Renal cortical epithelial cell (primary cell): ENCODE results near the gene FLNA. TPM values are rescaled to one million over a fixed set of nuclear protein-coding genes. Genes with fewer than 3 reads are reported as not detected.

Experiments used
- DNase-seq: peaks from one replicate; pipeline ENCODE4 v3.0.0-alpha.2; 2011; ENCODE audit warnings: low read depth
- total RNA-seq: library from RNA; depleted of rRNA; stranded (reverse); fragments of >200 nt; gene quantifications from 2 replicates; pipeline ENCODE4 v1.2.3, GENCODE V29; 2014

The FLNA gene
- total RNA-seq, 1 donor from 2014 or later: 2,112 TPM

DNA sequence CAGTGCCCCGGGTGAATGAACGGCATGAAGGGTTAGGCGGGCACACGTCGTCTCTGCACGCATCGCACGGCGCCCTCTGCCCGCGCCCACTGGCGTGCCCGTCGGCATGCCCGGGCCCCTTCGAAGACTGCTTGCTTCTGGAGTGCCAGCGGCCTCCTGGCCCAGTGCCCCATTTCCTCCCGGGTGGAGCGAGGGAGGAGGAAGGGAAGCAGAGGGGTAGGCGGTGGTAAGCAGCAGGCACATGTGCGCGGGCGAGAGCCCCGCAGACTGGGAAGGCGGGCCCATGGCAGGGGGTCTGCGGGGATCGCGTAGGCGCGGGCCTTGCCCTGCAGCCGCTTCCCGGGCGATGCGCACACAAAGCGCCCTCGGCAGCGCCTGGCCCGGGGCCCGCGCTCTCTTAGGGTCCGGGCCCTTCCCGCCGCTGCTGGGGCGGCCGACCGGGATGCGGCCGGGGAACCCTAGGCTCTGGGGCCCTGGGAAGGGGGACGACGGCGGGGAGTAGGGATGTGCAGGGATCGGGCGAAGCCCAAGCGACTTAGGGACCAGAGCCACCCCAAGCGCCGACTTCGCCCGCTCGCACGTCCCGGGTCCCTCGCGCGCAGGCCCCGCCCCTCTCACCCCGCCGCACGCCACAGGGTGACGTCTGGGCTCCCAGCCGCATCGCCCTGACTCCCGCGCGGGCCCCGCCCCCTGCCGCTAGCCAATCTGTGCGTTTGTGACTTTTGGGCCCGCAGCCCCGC lies 3.8 kb upstream of the FLNA start:
- DNase-seq: no peak

DNA sequence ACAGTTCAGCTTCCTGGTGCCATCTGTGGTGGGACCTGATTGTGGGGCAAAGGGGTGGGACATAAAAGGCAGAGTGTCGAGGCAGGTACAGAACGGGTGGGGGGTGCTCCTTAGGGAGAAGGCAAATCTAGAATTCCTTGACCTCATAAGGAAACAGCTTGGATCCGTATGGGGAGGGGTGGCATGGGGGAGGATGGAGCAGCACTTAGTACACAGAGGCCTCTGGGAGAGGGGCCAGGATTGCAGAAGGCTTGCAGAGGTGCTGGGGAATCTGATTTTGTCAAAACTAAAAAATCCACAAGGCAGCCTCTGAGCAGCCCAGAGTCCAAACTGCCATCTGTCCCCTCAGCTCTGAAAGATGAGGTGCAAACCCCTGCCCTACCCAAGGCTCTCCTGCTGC lies 2.3 kb upstream of the FLNA start:
- DNase-seq: no peak

DNA sequence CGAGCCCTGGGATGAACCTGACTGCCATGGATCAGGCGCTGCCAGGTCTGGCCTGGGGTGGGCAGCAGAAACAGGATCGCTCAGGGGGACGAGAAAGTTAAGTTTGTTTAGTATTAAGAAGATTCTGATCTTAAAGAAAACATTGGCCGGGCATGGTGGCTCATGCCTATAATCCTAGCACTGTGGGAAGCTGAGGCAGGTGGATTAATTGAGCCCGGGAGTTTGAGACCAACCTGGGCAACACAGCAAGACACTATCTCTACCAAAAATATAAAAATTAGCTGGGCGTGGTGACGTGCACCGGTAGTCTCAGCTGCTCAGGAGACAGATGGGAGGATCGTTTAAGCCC lies 696 bp upstream of the FLNA start:
- no peak for DNase-seq

DNA sequence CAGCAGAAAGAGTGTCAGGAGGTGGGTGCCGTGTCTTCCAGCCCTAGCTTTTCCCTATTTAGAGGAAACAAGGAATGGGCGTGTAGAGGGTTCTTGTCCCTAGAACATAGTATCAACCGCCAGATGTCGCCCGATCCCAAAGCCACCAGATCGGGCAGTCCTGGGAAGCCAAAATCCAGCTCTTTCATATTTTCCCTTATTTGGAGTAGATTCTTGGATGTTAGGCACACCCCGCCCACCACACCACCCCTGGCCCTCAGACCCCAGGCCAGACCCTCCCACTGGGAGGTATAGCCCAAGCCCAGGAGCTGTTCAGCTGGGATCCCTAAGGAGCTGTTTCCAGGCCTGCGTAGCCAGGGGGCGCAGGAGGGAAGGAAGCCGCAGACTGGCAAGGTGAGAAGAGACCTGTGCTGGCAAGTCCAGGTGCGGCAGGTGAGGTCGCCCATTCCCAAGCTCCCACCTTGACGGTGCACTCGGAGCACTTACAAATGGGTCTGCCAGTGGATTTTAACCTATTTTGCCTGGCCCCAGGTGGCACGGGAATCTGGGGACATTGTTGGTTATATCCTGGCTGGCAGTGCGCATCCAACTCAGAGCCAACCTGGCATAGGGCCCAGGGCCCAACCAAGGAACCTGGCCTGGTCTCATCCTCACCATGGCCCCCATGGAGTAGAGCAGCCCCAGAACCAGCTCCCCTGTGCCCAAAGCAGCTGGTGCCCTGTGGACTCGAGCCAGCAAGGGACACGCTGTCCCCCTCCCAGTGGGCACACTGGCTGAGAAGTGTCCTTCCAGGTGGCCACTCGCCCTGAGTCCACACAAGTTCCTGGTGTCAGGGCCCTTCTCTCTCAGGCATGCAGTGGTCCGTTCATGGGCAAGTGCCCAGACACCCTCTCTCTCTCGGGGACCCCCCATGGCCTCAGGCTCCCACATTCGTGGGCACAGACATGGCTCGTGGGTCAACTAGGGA lies 811 bp downstream of the FLNA start:
- peak; percentile 49 for DNase-seq

DNA sequence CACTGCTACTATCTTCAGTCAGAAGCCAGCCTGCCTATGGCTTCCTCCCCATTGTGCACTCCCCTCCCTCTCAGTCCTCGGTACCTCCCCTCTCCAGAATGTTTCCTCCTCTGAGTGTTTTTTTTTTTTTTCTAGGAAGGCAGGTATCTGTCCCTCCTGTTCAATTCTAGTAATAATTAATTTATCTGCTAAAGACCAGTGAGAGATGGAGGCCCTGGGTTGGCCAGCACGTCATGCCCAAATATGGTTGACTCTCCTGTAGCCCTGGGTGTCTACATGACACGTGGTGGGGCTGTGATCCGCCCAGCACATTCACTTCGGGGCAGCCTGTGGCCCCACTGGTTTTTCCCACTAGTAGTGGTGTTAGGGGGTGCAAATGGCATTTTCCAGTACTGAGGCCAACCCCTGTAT lies 1.8 kb downstream of the FLNA start:
- peak; percentile 67 for DNase-seq

DNA sequence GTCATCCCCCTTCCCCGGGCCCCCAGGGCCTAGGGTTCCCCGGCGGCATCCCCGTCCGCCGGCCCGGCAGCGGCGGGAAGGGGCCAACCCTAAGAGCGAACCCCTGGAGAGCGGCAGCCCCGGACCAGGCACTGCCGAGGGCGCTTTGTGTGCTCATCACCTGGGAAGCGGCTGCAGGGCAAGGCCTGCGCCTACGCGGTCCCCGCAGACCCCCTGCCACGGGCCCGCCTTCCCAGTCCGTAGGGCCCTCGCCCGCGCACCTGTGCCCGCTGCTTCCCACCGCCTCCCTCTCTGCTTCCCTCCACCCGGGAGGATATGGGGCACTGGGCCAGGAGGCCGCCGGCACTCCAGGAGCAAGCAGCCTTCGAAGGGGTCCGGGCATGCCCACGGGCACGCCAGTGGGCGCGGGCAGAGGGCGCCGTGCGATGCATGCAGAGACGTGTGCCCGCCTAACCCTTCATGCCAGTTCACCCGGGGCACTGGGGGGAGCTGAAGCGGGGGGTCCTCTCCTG lies 2.6 kb downstream of the FLNA start:
- DNase-seq: no peak

DNA sequence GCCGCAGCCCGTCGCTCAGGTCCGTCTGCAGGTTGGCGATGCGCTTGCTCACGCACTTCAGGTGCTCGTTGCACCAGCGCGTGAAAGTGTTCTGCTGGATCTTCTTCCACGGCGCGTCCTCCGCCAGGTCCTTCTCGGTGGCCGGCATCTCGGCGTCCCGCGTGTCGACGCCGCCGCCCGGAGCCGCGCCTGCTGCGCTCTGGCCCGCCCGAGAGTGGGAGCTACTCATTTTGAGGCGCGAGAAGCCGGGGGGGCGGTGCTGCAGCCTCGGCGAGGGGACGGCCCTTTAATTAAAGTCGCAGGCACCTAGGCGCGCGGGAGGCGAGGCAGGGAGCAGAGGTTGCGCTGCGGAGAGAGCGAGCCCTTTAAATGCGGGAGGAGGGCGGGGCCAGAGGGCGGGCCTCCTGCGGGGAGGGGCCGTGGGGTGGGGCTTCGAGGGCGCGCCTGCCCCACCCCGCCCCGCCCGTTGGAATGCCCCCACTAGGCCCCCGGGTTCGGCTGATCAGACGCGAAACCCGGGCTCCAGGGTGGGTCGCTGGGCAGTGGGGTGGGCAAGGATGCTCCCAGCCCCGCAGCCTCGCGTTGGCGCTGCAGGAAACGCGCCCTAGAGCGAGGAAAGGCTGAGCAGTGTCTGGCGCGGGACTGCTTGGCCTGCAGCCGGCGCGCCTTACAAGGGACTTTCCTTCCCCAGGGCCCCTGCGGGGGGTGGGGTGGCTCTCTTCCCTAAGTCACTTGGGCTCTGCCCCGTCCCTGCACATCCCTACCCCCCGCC lies 3.2 kb downstream of the FLNA start:
- DNase-seq: peak; percentile 69

DNA sequence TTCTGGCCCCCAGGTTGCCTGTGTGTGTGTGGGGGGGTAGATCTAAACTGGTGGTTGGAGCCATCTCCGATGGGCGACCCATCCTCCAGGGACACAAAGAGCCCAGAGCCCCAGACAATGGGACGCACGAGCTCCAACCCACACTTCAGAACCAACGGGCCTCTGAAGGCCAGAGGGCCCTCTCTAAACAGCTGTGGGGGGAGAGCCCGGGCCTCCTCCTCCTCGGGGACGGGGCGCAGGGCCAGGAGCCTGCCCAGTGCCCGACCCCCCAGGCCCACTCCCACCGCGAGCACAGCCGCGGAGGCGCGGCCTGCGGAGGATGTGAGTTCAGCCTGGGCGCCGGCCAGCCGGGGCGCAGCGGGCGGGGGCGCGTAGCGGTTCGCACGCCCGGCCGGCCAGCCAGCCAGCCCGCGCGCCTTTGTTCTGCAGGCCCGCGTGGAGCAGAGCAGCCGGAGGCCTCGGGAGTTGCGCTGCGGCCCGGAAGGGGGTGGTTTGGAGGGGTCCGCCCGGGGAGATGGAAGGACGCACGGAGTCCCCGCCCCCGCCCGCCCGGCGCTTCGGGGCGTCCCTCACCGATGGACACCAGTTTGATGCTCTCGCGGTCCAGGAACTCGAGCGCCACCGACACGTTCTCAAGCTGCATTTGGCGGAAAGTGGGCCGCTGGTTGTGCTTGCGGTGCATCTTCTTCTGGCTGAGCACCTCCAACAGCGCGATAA lies 4.0 kb downstream of the FLNA start:
- DNase-seq: no peak

DNA sequence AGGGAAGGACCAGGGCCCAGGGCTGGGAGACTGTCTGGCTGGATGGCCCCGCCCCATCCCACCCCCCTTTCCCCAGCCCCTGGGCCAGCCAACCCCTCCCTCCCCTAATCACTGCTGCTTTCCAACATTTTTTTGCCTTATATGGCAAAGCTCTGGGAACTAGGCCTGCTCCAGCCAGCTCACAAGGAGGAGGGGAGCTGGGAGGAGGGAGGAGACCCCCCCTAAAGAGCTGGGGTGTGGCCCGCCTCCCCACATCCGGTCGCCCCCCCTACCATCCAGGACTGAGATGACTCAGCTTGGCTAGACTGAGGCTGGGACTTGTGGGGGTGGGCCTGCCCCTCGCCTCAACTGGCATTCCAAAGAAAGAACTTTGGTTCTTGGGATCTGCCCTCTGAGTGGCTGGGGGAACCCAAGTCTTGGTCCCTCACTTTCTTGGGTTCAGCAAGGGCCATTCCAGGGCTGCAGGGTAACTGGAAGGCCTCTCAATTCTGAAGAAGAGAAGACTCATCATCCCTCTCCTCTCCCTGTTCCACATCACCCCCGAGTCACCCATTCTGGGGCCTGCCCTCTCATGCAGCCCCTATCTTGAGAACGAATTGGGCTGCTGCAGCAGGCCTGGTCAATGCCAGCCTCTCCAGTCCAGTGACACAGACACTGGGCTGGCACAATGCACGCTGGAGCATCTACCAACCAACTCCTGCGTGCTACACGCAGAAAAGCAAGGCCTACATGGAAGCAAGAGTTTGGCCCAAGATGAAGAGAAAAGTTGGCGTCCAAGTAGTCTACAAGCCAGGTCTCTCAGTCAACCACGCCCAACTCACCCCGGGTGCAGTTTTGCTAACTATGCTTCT lies 4.8 kb downstream of the FLNA start:
- DNase-seq: peak; percentile 89

DNA sequence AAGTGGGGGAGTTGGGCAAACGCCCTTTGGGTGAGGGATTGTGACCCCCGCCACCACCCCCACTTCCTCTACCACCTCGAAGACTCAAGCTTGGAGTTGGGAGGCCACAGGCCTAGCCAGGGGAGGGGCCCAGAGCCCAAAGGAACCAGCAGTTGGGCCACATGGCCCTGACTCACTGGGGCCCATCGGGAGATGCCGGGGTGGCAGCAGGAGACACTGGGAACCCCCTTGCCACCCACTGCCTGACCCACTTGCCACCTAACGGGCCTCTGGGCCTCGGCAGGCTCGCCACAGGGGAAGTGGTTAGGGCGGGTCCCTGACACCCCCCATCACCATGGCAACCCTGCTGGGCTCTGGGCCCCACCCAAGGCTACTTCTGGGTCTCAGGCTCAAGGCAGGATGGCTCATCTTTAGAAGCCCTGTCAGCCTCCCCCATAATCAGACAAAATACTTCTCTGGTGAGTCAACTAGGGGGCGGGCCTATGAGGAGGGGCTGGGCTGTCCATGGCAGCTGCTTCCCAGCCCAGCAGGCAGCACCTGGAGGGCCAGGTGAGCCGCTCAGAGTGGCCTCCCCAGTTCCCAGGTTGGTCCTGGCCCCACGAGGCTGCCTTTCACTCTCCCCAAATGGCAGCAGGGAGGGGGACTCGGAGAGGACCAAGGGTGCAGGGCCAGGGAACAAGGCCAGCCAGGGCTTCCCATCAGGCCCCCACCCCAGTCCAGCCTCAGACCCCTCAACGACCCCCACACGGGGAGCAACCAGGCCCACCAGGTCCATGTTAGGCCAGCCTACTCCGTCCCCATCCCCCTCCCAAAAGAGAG lies 5.6 kb downstream of the FLNA start:
- DNase-seq: peak; percentile 89

DNA sequence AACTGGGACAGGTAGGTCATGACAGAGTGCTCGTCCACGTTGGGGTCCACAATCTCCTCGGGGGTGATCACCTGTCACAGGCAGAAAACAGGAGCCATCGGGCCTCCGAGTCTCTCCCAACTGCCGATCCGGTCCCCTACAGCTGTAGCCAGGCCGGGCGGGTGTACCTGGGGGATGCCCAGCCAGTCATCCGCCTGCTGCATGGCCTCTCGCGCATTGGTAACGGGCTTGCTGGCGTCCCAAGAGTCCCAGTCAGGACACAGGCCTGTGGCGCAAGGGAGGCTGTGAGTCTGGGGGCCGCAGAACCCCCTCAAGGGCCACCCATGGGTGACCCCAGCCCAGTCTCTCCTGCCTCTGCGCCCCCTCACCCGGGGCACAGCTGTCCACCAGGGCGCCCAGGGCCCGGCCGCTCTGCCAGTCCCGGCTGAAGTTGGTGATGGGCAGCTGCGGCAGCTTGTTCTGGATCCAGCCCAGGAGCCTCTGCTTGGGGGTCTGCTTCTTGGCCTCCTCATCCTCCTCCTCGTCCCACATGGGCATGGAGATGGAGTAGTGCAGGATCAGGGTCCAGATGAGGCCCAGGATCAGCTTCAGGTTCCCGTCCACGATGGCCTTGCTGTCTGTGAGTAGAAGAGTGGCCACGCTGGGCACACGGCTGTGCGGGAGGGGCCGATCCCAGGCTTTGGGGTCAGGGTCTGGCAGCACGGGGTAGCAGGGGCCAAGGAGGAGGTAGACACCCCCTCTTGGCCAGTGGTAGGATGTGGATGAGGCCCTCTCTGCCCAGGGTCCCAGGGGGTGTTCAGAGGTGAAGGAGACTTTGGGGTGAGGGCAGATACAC lies 6.7 kb downstream of the FLNA start:
- no peak for DNase-seq

DNA sequence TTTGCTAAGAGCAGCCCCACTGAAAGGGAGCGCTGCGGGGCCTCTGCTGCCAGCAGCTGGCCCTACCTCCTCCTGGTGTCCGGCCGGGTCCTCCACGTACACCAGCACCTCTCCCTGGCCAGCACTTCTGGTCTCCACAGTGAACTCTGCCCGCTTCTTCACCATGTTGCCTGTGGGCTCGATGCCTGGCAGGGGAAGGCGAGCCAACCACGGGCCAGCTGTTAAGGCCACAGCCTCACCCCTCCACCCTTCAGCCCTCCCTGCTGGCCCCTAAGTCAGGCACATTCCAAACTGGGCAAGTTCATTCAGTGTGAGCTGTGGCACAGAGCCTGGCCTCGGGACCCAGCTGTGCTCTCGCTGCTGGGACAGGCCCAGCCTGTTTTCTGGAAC lies 7.8 kb downstream of the FLNA start:
- DNase-seq: no peak

DNA sequence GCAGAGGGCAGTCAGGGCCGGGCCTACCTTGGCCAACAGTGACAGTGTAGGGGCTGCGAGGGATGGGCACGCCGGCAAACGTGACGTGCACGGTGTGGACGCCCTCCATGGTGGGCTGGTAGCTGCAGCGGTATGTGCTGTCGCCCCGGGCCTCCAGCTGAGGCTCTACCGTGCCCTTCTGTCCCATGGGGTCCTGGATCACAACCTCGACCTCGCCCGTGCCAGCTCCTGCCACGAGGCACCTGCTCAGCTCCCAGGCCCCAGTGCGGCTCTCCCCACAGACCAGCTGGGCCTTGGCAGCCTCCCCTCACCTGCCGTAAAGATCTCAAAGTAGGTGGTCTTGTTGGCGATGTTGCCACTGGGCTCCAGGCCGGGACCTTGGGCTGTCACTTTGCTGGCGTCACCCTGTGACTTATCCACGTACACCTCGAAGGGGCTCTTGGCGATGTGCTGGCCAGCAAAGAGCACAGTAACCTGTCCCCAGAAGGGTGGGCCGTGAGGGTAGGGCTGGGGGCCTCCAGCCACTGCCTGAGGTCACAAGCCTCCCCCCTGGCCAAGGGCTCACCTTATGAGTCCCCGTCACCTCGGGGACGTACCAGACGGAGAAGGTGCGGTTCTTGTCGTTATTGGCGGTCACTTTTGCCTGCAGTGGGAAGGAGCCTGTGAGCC lies 8.3 kb downstream of the FLNA start:
- DNase-seq: no peak

DNA sequence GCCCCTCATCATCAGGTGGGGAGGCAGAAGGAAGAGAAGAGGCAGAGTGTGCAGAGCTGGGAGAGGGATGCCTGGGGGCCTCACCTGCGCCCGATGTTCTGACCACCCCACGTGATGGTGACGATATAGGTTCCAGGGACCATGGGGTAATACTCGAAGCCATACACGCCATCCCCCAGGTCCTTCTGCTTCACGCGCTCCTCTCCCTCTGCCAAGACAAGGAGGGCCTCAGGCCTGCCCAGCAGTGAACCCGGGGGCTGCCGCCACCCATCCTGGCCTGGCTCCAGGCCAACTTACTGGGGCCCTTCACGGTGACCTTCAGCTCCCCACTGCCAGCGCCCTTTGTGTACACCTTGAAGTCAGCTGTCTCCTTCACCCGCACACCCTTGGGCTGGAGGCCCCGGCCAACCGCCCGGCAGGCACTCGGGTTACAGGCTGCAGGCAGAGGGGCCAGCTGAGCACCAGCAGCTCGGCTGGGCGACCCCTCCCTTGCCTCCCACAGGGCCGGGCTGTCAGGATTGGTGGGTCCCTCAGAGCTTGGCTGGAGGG lies 9.3 kb downstream of the FLNA start:
- DNase-seq: no peak

DNA sequence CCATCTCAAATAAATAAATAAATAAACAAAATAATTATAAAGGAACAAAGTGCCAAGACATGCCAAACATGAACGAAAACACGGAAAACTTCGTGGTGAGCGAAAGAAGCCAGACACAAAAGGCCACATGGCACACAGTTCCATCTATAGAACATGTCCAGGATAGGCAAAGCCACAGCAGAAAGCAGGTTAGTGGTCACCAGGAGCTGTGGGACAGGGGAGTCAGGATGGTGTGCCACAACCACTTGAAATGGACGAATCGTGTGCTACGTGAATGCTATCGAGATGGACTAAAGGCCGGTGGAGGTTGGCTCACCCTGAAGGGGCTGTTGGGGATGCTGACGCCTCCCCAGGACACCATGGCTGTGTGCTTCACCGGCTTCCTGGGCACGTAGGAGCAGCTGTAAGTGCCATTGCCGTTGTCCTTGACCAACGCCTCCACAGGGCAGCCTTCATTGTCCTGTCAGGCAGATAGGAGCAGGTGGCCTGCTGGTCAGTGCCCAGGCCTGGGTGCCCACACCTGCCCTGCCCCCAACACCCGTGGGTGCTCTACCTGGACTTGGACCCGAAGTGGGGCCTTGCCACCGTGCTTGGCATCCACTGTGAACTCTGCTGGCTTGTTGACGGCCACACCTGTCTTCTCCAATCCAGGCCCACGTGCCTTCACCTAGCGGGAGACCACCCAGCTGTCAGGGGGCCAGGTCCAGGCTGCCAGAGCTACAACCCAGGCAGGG lies 10.6 kb downstream of the FLNA start:
- DNase-seq: no peak

DNA sequence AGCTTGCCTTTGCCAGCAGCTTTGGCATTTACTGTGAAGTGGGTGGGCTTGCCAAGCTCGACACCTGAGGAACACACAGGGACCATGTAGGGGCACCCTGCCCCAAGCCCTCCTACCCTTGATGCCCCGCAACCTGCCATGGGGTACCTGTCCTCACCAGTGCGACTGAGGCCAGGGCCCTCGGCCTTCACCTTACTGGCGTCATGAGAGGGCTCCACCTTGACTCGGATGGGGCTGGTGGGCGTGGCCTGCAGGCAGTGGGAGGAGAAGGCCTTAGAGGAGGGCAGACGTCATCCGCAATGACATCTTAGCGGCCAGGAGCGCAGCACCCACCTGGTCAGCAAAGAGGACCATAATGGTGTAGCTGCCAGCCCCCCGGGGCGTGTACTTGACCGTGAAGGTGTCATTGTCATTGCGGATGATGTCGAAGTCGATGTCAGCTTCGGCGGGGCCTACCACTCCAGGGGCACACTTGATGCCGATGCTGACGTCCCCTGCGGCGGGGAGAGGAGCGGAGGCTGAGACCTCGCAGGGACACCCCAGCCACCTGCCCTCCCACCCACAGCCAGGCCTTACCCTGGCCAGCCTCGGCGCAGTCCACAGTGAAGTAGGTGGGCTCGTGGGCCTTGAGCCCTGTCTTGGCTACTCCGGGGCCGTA lies 12.2 kb downstream of the FLNA start:
- DNase-seq: no peak
